NCI-H1417 (cell line): Measurements from ENCODE around the gene HS1BP3.

Source experiments
- DNase-seq, 3 experiments: peaks; one replicate each; lab custom pipeline; 2025; lab: John Stamatoyannopoulos, UW

Gene HS1BP3

DNA sequence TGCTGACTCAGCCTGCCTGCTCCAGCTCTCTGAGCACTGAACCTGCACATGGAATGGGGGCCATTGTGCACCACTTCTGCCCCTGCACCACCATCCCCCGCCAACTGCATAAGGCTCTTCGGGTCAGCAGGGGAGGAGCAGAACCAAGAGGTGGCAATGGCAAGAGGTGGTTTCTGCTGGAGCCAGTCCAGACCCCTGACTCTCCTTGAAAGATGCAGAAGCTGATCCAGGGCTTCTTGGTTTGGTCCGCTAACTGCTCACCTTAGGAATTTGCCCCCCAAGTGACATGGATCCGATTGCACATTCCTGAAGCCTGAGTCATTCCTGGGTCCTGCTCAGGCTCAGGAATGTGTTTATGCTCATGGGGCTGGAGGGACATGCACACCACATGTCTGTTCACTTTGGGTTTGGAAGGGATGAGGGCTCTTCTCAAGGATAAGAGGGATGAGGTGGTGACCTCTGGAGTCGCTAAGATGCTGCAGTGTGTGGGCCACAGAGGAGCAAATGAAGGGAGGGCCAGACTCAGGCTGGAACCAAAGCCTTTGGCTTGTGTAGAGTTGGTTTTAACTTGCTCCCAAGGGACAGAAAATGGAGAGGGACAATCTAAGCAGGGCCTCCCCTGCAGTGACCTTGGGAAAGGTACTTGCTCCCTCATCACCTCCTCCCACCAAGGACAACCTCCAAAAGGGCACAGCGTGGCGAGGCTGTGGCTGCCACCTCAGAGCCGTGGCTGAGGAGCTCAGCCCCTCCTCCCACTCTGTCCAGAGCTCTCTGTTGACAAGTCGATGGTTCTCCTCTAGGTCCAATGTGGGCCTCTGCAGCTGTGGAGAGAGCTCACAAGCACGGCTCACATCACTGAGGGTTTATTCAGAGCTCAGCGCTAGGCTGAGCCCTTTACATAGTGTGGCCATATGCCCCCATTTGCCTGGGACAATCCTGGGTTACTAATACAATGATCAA lies 66.2 kb downstream of the HS1BP3 start:
- DNase-seq: no peak

DNA sequence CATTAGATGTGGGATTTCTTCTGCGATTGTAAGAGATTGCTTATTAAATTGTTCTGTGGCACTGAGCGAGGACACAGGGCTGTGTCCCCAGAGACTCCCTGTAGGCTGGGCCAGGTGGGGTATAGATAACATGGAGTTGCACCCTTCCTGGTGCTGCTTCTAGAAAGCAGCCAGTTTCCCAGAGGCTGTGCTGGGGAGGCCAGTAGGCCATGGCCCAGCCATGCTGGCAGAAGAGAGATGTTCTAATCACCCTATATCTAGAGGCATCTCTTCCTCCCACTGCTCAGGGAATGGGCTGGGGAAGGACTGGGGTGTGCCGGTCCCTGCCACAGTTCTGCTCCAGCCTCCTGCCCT lies 66.9 kb downstream of the HS1BP3 start:
- no peak for DNase-seq

DNA sequence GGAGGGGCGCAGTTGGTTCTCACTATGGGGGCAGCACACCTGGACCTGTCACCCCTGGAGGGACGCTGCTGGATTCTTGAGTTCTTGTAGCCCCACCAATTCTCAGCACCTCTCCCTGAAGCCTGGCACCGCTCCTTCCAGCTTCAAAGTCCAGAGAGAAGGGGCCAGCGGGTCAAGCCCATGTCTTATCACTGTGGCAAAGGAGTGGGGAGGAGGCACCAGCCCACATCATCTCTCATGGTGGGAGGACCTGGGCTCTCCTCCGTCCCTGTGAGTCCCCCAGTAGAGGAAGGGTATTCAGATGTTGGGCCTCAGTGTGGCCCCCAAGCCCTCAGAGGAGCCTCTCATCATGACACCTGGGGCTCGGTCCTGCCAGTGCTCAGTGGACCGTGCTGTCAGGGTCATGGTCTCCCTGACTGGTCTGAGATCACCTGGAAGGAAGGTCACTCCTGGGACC lies 67.4 kb downstream of the HS1BP3 start:
- DNase-seq: no peak

DNA sequence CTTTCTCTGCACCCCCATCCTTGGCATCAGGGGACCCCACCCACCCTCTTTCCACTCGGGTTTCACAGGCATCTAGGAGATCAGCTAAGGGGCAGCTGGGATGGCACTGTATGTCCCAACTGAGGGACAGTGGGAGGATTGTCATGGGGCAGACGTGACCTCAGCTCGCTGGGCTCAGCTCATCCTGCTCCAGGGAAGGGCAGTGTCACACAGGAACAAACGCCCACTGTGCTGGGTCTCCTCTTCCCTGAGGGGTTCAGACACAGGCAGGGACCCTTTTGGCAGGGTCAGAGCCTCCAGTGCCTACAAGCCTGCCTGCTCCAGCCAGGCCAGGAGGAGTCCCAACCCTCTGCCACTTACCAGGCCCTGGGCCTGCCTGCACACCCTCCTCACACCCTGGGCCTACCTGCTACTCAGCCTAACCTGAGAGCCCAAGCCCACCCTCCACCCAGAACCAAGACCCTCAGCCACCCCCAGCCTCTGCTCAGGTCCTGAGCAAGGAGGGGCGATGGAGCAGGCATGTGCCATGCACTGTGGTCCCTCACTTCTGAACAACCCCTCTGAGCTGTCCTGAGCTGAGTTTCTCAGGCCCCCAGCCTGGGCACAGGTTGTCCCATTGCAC lies 68.2 kb downstream of the HS1BP3 start:
- no peak for DNase-seq

DNA sequence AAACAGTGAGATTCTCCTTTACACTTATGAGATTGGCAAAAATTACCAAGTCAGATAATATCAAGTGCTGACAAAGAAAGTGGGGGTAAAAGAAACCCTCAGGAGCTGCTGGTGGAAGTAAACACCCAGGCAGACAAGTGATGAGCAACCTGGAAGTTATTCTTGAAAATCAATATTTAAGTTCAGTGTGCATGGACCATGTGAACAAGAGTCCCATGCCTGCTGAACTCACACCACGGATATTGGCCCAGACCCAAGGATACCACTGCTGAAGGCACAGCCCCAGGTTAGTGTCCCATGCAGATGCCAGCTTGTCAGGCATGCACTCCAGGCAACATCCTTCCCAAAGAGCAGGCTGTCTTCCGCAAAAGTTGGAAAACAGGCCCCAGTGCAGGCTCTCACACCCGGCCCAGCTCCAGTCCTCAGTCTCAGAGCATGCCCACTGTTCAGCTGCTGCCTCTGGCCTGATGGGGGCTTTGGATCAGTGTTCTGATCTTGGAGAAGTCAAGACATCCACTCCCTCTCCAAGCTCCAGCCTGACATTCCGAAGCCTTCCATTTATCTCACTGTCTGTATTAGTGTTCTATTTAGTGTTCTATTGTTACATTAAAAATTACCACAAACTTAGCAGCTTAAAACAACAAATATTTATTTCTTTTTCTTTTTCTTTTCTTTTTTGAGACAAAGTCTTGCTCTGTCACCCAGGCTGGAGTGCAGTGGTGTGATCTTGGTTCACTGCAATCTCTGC lies 70.0 kb downstream of the HS1BP3 start:
- no peak for DNase-seq

DNA sequence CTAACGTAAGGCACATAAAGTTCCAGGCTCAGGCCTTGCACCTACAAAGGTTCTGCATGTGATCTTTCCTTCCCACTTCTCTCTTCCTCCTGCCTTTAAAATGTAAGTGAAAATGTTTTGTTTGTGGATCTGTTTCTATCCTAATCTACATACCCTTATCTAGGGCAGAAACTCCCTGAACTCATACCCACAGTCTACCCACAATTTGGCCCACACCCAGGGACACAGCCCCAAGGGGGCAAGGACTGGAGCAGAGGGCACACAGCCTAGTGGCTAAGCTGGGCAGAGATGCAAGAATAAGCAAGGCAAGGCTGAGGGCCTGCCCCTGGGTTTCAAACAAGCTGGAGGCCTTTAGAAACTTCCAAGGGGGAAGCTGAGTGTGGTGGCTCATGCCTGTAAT lies 71.0 kb downstream of the HS1BP3 start:
- no peak for DNase-seq

DNA sequence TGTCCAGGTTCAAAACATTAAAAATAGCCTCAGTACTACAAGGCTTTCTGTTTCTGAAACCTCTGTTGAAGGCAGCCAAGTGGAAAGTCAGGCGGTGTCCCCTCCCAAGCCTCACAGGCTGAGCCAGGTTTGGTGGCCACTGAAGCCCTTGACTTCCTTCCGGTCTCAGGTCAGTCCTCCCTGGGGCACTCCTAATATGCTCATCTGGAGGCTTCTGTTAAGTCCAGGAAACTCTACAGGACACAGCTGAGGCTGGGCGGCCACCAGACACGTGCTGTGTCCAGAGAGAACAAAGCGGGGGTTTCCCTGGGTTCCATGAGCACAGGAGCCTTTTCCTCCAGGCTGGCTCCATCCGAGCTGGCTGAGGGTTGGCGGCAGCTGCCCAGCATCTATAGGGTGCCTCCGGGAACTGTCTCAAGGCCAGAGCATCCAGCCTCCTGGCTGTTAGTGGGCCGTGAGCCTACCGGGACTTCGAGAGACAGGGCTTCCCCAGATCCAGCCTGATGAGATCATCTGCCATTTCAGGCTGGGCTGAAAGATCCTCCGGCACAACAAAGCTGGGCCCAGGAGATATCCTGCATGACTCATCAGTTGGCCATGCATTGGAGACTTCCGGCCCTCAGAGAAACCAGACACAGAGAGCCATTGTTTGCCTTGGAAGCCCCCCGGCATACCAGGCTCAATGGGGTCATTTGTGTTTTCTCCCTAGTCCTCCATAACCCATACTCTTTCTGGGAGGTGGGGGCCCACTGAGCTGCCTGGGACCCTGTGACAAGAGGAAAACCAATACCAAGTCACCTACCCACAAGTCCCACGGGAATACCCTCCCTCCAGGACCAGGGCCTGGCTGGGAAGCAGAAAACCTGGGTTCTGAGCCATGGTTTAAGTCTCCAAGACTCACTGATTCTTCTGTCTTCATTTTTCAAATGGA lies 71.7 kb downstream of the HS1BP3 start:
- no peak for DNase-seq

DNA sequence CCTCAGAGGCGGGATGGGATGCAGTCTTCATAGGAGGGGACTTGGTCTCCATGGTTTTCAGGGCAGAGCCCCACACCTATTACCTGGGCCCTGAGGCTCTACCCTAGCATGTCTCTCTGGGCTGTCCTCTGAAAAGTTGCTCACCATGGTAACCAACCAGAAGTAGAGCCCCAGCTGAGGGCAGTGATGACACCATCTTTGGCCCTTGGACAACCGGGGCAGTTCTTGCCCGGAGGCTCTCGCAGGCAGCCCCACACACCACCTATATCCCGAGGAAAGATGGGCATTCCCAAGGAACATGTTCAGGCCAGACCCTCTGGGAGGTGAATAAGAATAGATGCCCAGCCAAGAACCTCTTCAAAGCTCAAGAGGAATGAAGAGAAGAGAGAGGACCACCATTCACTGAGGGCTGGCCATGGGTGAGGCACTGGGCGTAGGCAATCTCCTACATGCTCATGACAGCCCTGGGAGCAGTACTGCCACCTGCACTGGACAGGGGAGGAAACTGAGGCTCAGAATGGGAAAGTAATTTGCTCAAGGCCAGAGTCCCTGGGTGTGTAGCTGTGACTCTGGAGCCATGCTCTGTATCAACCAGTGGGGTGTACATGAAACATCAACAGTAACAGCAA lies 72.5 kb downstream of the HS1BP3 start:
- no peak for DNase-seq

DNA sequence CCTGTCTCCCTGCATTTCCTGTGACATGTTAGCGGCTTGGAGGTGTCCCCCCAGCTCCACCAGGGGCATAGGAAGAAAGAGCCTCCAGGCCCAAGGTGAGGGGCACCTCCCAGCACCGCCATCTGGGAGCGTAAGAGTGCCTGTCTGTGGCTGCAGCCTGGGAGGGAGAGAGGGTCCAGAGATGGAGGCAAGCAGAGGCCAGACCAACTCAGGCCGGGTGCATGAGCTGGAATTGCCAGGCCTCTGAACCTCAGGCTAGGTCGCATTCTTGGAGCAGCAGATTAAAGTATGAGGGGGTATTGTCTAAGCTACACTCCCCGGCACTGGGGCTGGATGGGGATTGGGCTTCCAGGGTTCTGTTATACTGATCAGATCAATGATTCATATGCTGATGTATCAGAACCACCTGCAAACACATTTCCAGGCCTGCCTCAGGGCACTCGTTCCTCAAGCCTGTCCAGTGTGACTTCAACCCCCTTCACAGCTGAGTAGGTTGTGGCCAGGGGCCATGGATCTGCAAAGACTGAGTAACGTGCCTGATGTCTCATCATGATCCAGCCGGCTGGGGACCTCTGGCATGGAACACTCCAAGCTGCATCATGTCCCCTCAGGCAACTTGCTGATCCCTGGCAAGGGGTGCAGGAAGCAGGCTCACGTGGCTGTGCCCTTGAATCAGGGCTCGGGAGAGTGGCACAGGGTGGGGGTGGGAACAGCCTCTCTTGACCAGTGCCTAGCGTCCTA lies 73.2 kb downstream of the HS1BP3 start:
- DNase-seq: no peak

DNA sequence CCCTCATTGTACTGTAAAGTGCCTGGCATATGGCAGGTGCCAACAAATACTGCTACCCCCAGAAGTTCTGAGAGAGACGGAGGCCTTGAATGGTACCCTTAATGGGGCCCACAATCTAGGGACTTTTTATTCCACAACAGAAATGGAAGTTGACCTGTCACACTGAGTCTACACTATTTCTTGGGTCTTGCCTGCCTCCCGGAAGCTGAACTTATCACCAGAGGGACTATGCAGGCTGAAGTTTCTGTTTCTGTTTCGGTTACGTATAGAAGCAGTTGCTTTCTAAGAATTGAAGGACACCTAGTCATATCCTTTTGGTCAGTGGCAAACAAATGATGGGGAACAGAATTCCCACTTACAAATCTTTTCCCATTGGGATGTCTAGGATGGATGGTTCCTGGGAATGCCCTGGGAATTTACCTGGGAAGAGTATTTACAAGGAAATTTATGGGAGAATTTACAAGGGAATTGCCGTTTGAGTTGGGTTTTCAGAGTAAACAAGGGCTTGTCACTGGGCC lies 74.2 kb downstream of the HS1BP3 start:
- DNase-seq: no peak

DNA sequence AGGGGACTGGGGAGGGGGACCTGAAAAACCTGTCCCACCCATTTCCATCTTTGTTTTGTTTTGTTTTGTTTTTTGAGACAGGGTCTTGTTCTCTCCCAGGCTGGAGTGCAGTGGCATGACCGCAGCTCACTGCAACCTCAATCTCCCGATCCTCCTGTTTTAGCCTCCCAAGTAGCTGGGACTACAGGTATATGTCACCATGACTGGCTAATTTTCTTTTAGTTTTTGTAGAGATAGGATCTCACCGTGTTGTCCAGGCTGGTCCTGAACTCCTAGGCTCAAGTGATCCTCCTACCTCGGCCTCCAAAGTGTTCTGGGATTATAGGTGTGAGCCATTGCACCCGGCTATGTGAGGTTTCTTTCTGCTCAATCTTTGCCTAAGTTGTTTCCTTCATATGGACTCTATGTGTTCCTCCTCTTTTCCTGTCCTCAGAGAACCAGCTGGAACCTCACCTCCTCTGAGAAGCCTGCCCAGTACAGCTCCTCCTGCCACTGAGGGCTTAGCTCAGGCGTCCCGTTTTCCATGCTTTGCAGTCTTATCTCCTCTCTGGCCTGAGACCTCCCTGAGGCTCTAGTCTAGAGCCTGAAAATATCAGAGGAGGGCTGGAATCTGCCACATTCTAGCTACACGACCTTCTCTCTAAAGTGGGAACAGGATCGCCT lies 74.8 kb downstream of the HS1BP3 start:
- DNase-seq: no peak

DNA sequence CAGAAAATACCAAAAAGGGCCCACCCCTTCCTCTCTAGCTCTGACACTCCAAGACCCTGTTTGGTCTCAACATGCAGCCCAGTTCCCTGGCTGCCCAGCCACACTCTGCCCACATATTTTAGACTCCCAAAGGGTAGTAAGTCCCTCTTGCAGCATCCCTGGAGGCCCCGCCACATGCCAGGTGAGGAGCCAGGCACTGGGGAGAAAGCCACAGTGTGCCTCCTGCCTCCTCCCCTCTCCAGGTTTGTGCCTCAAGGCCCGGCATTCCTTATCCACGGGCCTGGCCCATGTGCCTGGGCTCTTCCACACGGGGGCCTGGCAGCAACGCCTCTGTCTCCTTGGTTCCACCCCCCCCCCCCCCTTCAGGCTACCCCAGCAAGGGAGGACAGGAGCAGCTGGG lies 75.5 kb downstream of the HS1BP3 start:
- no peak for DNase-seq

DNA sequence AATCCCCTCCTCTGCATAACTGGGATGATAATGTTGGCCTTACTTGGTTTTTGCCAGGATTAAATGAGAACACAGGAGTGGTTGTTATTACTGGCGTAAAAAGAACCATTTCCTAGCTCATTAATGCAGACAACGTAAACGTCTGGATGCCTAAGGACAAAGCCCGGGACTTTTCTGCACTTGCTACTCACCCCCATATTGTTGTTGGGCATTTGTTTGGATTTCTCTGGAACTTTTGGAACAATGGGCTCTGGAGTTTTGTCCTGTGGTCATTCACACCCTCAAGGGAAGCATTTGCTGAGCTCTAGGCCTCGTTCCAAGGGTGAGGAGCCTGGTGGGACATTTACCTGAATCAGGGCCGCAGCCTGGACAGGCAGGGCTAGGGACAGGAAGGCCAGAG lies 76.0 kb downstream of the HS1BP3 start:
- DNase-seq: no peak

DNA sequence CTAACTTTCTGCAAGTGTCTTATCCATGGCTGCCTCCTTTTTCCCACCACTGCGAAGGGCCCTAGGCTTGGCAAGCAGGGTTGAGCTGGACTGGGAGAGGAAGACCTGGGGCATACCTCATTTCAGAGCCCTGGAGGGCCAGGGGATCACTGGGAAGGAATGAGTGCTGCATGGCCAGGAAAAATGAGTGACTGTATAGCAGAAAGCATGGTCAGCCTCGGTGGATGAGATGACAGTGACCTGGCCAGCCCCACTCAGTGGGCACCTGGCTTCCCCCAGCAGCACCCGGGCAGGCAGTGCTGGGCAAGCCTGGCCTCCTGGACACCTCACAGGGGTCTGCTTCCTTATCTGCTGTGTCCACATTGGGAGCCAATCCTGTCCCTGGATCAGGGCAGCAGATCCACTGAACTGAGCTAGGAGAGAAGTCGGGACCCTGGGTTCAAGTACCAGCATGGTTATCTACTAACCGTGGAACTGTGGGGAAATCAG lies 76.4 kb downstream of the HS1BP3 start:
- DNase-seq: no peak

DNA sequence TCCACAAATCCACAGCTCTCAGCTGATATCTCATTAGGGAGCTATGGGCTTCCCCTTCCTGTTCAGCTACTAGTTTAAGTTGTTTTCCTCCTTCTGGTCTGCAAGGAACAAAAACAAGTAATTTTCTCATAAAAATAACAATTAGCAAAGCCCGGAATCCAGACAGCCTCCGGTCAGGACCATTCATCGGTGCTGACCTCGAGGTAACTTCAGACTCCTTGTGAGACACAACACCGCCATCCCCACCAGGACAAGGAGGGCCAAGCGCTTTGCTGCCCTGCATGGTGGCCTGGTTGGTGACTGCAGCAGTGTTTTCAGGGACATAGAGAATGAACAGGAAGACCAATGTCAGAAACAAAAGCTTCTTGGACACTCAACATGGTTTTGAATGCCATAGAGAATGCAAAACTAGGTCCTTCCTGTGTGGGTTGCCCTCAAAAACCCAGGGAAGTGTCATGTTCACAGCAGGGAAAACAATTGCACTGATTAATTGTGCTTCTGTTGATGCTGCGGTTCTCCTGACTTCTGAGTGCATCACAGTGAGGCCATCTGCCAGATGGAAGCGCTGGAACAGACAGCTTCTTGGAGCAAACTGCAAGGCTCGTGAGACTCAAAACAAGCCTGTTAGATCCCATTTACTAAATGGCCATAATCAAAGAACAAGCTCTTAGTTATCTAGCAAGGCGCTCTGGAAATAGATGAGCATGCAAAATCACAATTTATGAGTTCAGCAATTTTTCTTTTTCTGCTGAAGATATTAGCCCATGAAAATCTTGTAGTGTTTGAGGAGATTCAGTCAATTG lies 77.1 kb downstream of the HS1BP3 start:
- DNase-seq: peak in 2 of 3 experiments; percentile 17 to 28

DNA sequence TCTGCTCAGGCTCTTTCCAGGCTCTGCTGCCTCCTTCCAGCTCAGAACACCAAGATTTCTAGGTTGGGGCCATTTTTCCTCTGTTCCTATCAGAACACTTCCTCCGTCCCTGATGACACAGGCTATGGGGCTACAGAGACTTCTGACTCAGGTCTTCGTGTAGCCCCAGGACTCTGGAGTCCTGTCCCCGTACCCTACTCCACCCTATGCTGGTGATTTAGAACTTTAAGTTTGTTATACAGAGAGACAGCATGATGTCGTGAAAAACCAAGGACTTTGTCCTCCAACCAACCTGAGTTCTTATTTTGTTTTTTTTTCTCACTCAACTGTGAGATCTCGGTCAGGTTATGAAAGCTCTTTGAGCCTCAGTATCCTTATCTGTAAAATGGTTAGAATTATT lies 78.7 kb downstream of the HS1BP3 start:
- DNase-seq: no peak

DNA sequence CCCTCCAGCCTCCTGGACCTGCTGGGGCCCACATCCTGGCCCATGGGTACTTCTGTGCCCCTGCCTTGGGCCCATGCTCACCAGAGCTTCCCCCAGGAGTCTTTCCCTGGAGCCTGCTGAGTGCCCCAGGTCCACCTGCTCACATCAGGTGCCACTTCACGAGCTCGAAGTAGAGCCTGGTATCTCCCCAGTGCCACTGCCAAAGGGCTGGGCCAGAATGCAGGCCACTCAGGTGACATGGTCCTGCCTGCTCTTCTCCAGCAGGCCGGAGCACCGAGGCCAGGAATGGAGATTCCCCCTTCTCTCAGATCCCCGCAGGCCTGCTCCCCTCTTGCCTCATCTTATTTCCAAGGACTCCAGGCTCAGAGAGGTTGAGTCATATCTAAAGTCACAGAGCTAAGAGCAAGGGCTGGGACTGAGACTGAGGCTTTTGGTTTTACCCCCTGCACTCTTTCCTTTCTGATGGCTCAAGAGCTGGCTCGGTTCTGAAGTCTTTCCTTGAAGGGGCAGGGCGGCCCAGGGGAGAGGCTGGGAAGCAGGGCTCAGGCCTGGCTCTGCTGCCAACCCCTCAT lies 79.2 kb downstream of the HS1BP3 start:
- no peak for DNase-seq

DNA sequence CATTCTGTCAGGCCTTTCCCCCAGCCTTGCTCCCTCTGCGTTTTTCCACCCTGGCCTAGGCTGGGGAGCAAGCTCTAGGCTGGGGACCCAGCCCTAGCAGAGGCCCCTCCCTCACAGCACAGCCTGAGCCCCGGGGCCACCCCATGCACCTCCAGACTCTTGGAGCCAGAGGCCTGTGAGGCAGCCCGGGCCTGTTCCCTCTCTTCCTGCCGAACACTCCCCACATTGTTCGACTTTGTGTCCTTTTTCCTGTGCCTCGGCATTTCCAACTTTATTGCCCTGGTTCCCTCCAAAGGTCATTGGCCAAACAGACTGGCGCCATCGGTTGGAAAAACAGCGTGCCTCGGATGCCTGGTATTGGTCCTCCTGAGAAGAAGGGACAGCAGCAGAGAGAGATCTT lies 79.7 kb downstream of the HS1BP3 start:
- no peak for DNase-seq
